Astrocyte (in vitro differentiated cells and primary cell): Measurements from ENCODE around the gene RHCG.

Experiments used
- CTCF ChIP-seq: IDR thresholded peaks from 2 replicates; pipeline ENCODE4 v1.5.1; 2011; ENCODE audit warnings: low read depth, mild to moderate bottlenecking, inconsistent platforms, low read length, moderate library complexity; ENCODE audit not compliant: insufficient read depth
- EZH2 ChIP-seq: IDR thresholded peaks from 2 replicates; pipeline ENCODE4 v1.6.1; 2012; ENCODE audit warnings: mild to moderate bottlenecking, low read length, inconsistent platforms; ENCODE audit not compliant: insufficient read depth

- TF ChIP-seq CTCF = no peak
- TF ChIP-seq EZH2 = no peak
These were observed 54.2 kb downstream of the RHCG start for GRCh38 chr15:89442155-89442554.
